K562 (cell line): ENCODE data around the gene TMEM87A. TPM values are rescaled to one million over a fixed set of nuclear protein-coding genes. Genes with fewer than 3 reads are reported as not detected.

Experiments
- ATAC-seq: fragments of 200-7000 bp; cut with Tn5 transposase; 3 replicates; pipeline ENCODE4 v1.9.1; 2020; ENCODE audit warnings: moderate library complexity
- BruUV-seq: library from RNA; stranded (reverse); fragments of 400-500 nt; replicated peaks from 2 replicates; lab custom pipeline; 2021; lab: Mats Ljungman, UMichigan
- CTCF ChIA-PET: fragments of 300-600 bp; formaldehyde crosslinking; extraction: SDS; loops from one replicate; lab custom pipeline; 2021; ENCODE audit warnings: low intra/inter-chr PET ratio; lab: Yijun Ruan, JAX
- POLR2A ChIA-PET: fragments of 300-600, 350-650 bp; sonication (Branson Sonifier 250); formaldehyde crosslinking; extraction: SDS; loops from one replicate; lab custom pipeline; 2021; ENCODE audit warnings: antibody characterized with exemption, inconsistent platforms; lab: Yijun Ruan, JAX
- DNase-seq, 4 experiments: peaks; one replicate each; pipeline versions ENCODE4 v3.0.0 to v3.0.0-alpha.2; 2011 to 2018; ENCODE audit warnings: low spot score in 3 of 4, mixed read lengths in 3 of 4; ENCODE audit errors: extremely low read depth in 1 of 4
- FAIRE-seq: peaks from 2 replicates; lab custom pipeline; 2011; peaks lifted over from hg19 to GRCh38; lab: Jason Lieb, UNC
- H2AFZ ChIP-seq: 2 replicates; pipeline ENCODE4 v1.6.0; 2011; ENCODE audit warnings: low read depth, low read length, control low read depth, inconsistent platforms
- H3K27ac ChIP-seq: fragments of 200-600 bp; 3 replicates; pipeline ENCODE4 v1.8.0; 2011; ENCODE audit warnings: low read depth, mild to moderate bottlenecking, control low read depth, inconsistent platforms, low read length, moderate library complexity, mixed read lengths; ENCODE audit errors: extremely low read depth
- H3K27me3 ChIP-seq, 2 experiments: fragments of 300-600 bp in 1 of 2; 2 replicates in 1 of 2; 3 replicates in 1 of 2; pipeline versions ENCODE4 v1.6.0 to v1.8.0; 2011; ENCODE audit warnings: inconsistent platforms in 2 of 2, low read length in 2 of 2, mild to moderate bottlenecking in 1 of 2, mixed read lengths in 1 of 2, moderate library complexity in 1 of 2; ENCODE audit not compliant: control insufficient read depth in 2 of 2, insufficient read depth in 2 of 2
- H3K36me3 ChIP-seq: fragments of 300-600 bp; 3 replicates; pipeline ENCODE4 v1.8.0; 2011; ENCODE audit warnings: mild to moderate bottlenecking, low read length, inconsistent platforms; ENCODE audit not compliant: control insufficient read depth, insufficient read depth
- H3K4me1 ChIP-seq, 2 experiments: fragments of 200-600 bp in 1 of 2; replicated peaks in 1 of 2; 2 replicates in 1 of 2; 3 replicates in 1 of 2; pipeline versions ENCODE4 v1.5.1 to v1.8.0; 2011; ENCODE audit warnings: inconsistent platforms in 2 of 2, low read length in 2 of 2, mild to moderate bottlenecking in 1 of 2, mixed read lengths in 1 of 2, moderate library complexity in 1 of 2; ENCODE audit not compliant: control insufficient read depth in 2 of 2, insufficient read depth in 2 of 2
- H3K4me2 ChIP-seq: 2 replicates; pipeline ENCODE4 v1.6.1; 2011; ENCODE audit warnings: low read length, control low read depth, inconsistent platforms, mixed read lengths; ENCODE audit not compliant: insufficient read depth
- H3K4me3 ChIP-seq: fragments of 200-600 bp; sonication (generic), shearing (Covaris generic); 2 replicates; pipeline ENCODE4 v1.5.1; 2016; ENCODE audit warnings: control low read depth, inconsistent platforms
- H3K79me2 ChIP-seq: fragments of 200-600 bp; 3 replicates; pipeline ENCODE4 v1.8.0; 2011; ENCODE audit warnings: low read length, inconsistent platforms; ENCODE audit not compliant: control insufficient read depth, insufficient read depth
- H3K9ac ChIP-seq, 2 experiments: 2 replicates each; pipeline versions ENCODE4 v1.6.0 to v1.6.1; 2011; ENCODE audit warnings: low read depth in 2 of 2, low read length in 2 of 2, control low read depth in 1 of 2, inconsistent platforms in 1 of 2, mild to moderate bottlenecking in 1 of 2, mixed read lengths in 1 of 2; ENCODE audit not compliant: insufficient read depth in 1 of 2
- H3K9me1 ChIP-seq: one replicate; pipeline ENCODE4 v1.6.0; 2011; ENCODE audit warnings: inconsistent platforms, mild to moderate bottlenecking, low read length, moderate library complexity; ENCODE audit not compliant: control insufficient read depth, insufficient read depth
- H3K9me3 ChIP-seq: replicated peaks from 2 replicates; pipeline ENCODE4 v1.5.1; 2011; ENCODE audit warnings: low read depth, low read length, inconsistent platforms; ENCODE audit not compliant: control insufficient read depth, insufficient read depth
- H4K20me1 ChIP-seq: replicated peaks from 2 replicates; pipeline ENCODE4 v1.6.1; 2011; ENCODE audit warnings: low read length, inconsistent platforms, mixed read lengths; ENCODE audit not compliant: control insufficient read depth, insufficient read depth
- ARID3B ChIP-seq: fragments of 250-450 bp; sonication (Bioruptor Pico); IDR thresholded peaks from 2 replicates; pipeline ENCODE4 v1.4.0; 2020; ENCODE audit warnings: borderline replicate concordance
- CSDE1 ChIP-seq, 2 experiments: fragments of 450-650 bp; IDR thresholded peaks; 2 replicates each; pipeline ENCODE4 v1.6.1; 2016; ENCODE audit warnings: mild to moderate bottlenecking in 1 of 2
- IRF2 ChIP-seq: sonication (generic); formaldehyde crosslinking; IDR thresholded peaks from 2 replicates; pipeline ENCODE4 v1.8.1; 2022; ENCODE audit warnings: mild to moderate bottlenecking, missing genetic modification reagents
- RBFOX2 ChIP-seq: fragments of 200-400 bp; formaldehyde crosslinking; IDR thresholded peaks from 2 replicates; pipeline ENCODE4 v1.6.1; 2017; ENCODE audit warnings: low read depth, mild to moderate bottlenecking, low read length, moderate library complexity
- SMARCB1 ChIP-seq: IDR thresholded peaks from 2 replicates; pipeline ENCODE4 v1.6.1; 2011; ENCODE audit warnings: improper control_type of control experiment, low read depth; ENCODE audit not compliant: insufficient read length
- UBTF ChIP-seq, 2 experiments: IDR thresholded peaks; 2 replicates each; pipeline ENCODE4 v1.6.1; 2012; ENCODE audit warnings: improper control_type of control experiment in 2 of 2, low read depth in 2 of 2, low read length in 2 of 2, borderline replicate concordance in 1 of 2
- ZBTB26 ChIP-seq: fragments of 450-650 bp; formaldehyde crosslinking; IDR thresholded peaks from 2 replicates; pipeline ENCODE4 v1.4.0; 2022; ENCODE audit warnings: missing genetic modification characterization
- ZBTB49 ChIP-seq: sonication (generic); formaldehyde crosslinking; IDR thresholded peaks from 2 replicates; pipeline ENCODE4 v1.8.0; 2022; ENCODE audit warnings: missing genetic modification reagents, mild to moderate bottlenecking, borderline replicate concordance
- ZC3H11A ChIP-seq: IDR thresholded peaks from 2 replicates; pipeline ENCODE4 v1.6.1; 2012; ENCODE audit warnings: low read depth, low read length, improper control_type of control experiment
- ZNF316 ChIP-seq: fragments of 450-650 bp; IDR thresholded peaks from 2 replicates; pipeline ENCODE4 v1.6.1; 2016
- ZNF408 ChIP-seq: fragments of 250-450 bp; sonication (Bioruptor Pico); IDR thresholded peaks from 2 replicates; pipeline ENCODE4 v1.4.0; 2020; ENCODE audit warnings: low read depth, mild to moderate bottlenecking, moderate library complexity
- ZNF589 ChIP-seq: fragments of 200-800 bp; sonication (Bioruptor generic); IDR thresholded peaks from 2 replicates; pipeline ENCODE4 v1.6.1; 2016; ENCODE audit warnings: low read depth, missing genetic modification characterization, missing compliant biosample characterization
- in situ Hi-C: fragments of 300-500 bp; cut with MboI; formaldehyde crosslinking; loops from 4 replicates; pipeline ENCODE4 v1.15.0; 2018; ENCODE audit warnings: inconsistent platforms, mixed read lengths
- intact Hi-C: fragments of 100-400 bp; cut with micrococcal nuclease; formaldehyde crosslinking; loops from 2 replicates; pipeline ENCODE4 v1.14.2; 2022
- polyA plus RNA-seq, 8 experiments: library from polyadenylated mRNA; depleted of rRNA in 4 of 8; stranded (reverse) in 5 of 8; unstranded in 3 of 8; fragments of >200 nt; fragmentation: Nextera tagmentation in 2 of 8; fragmentation: Illumina TruSeq in 1 of 8; extraction: Ambion mirVana in 2 of 8; extraction: Trizol in 1 of 8; gene quantifications; 2 replicates each; pipeline versions ENCODE4 v1.2.1 to v1.2.3, GENCODE V29; 2011 to 2014; ENCODE audit warnings: inconsistent platforms in 1 of 8, missing spikeins in 1 of 8
- total RNA-seq, 7 experiments: library from RNA; depleted of rRNA in 6 of 7; stranded (reverse); fragments of >200 nt in 6 of 7; fragmentation: Illumina TruSeq in 2 of 7; extraction: Trizol in 2 of 7; gene quantifications; 2 replicates each; pipeline versions ENCODE4 v1.2.1 to v1.2.3, GENCODE V29; 2011 to 2021; ENCODE audit warnings: low replicate concordance in 1 of 7
- TF ChIP-seq, protein P1 (sequence below): sonication (generic); formaldehyde crosslinking; IDR thresholded peaks from 2 replicates; pipeline ENCODE4 v1.5.0; 2020; ENCODE audit warnings: missing genetic modification reagents

The TMEM87A gene
- total and polyA plus RNA-seq, 9 of the 15 experiments (the other 6 are each of a cell fraction or from before 2014, with no cell fraction given): 16.6 to 43.3 (median 29.6) TPM

DNA sequence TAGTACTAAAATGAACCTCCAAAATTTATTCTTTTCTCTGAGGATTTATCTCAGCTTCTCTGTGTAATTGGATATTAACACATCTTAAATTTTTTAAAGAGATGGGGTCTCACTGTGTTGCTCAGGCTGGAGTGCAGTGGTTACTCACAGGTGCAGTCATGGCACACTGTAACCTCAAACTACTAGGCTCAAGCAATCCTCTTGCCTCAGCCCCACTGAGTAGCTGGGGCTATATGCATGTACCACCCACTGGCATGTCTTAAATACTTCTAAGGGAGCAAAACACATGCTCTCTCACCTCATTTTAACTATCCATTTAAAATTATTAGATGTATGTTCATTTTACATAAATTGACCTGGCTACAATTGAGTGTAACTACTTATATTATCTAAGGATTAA, 11.3 kb upstream of the TMEM87A start:
- Histone ChIP-seq H3K79me2 (no peaks in the 10 kb centered on the region), H2AFZ (no peak overlapping the region), H3K4me2 (no peak overlapping the region), H3K9ac (no peak overlapping the region), H3K4me1 (peaks cover 0 to 9% of the 10 kb centered on the region in 2 experiments; a peak in 3 of 5 replicates), H4K20me1 (no peaks in the 10 kb centered on the region), H3K27ac (no peak overlapping the region), H3K36me3 (peaks cover 9% of the 10 kb centered on the region; the same call in 1 of the 3 replicates), H3K27me3 (no peaks in the 10 kb centered on the region), H3K4me3 (no peak overlapping the region), H3K9me1 (no peaks in the 10 kb centered on the region), H3K9me3 (no peaks in the 10 kb centered on the region)
- in situ Hi-C loops: no loop called here
- DNase-seq (no peak), FAIRE-seq (no peak), ATAC-seq (no peak)
- no TSS peak for BruUV-seq
- TF ChIP-seq CSDE1 (IDR thresholded peaks at IDR 0.05) (no peak), UBTF (IDR thresholded peaks at IDR 0.05; ENCODE audit: borderline replicate concordance in 1 of 2, low read depth in 2 of 2, low read length in 2 of 2) (no peak), ZNF316 (no peak), RBFOX2 (no peak), ZBTB49 (CRISPR knock-in tag) (no peak), ZC3H11A (no peak), SMARCB1 (no peak), ZNF589 (CRISPR knock-in tag) (no peak), ZNF408 (CRISPR knock-in tag) (no peak), IRF2 (CRISPR knock-in tag) (no peak), ARID3B (CRISPR knock-in tag) (no peak), ZBTB26 (CRISPR knock-in tag) (no peak)
- TF ChIP-seq, protein P1, sequence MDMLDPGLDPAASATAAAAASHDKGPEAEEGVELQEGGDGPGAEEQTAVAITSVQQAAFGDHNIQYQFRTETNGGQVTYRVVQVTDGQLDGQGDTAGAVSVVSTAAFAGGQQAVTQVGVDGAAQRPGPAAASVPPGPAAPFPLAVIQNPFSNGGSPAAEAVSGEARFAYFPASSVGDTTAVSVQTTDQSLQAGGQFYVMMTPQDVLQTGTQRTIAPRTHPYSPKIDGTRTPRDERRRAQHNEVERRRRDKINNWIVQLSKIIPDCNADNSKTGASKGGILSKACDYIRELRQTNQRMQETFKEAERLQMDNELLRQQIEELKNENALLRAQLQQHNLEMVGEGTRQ: no peak
- ChIA-PET POLR2A (interaction anchor here (0.7 to 1.7 kb wide), 3 partner anchors 10 to 46 kb away, joined by 3 to 4 read pairs (median 3); no protein-coding TSS in a partner anchor), CTCF (no interaction called here)
- intact Hi-C loops: no loop called here
